K562 (cell line): ENCODE results near the gene HOXA10. TPM values are rescaled to one million over a fixed set of nuclear protein-coding genes. Genes with fewer than 3 reads are reported as not detected.

ENCODE experiments used
- ATAC-seq: fragments of 200-7000 bp; cut with Tn5 transposase; 3 replicates; pipeline ENCODE4 v1.9.1; 2020; ENCODE audit warnings: moderate library complexity
- BruUV-seq: library from RNA; stranded (reverse); fragments of 400-500 nt; replicated peaks from 2 replicates; lab custom pipeline; 2021; lab: Mats Ljungman, UMichigan
- CTCF ChIA-PET: fragments of 300-600 bp; formaldehyde crosslinking; extraction: SDS; loops from one replicate; lab custom pipeline; 2021; ENCODE audit warnings: low intra/inter-chr PET ratio; lab: Yijun Ruan, JAX
- POLR2A ChIA-PET: fragments of 300-600, 350-650 bp; sonication (Branson Sonifier 250); formaldehyde crosslinking; extraction: SDS; loops from one replicate; lab custom pipeline; 2021; ENCODE audit warnings: antibody characterized with exemption, inconsistent platforms; lab: Yijun Ruan, JAX
- DNase-seq, 4 experiments: peaks; one replicate each; pipeline versions ENCODE4 v3.0.0 to v3.0.0-alpha.2; 2011 to 2018; ENCODE audit warnings: low spot score in 3 of 4, mixed read lengths in 3 of 4; ENCODE audit errors: extremely low read depth in 1 of 4
- FAIRE-seq: peaks from 2 replicates; lab custom pipeline; 2011; peaks lifted over from hg19 to GRCh38; lab: Jason Lieb, UNC
- H2AFZ ChIP-seq: 2 replicates; pipeline ENCODE4 v1.6.0; 2011; ENCODE audit warnings: low read depth, low read length, control low read depth, inconsistent platforms
- H3K27ac ChIP-seq: fragments of 200-600 bp; 3 replicates; pipeline ENCODE4 v1.8.0; 2011; ENCODE audit warnings: low read depth, mild to moderate bottlenecking, control low read depth, inconsistent platforms, low read length, moderate library complexity, mixed read lengths; ENCODE audit errors: extremely low read depth
- H3K27me3 ChIP-seq, 2 experiments: fragments of 300-600 bp in 1 of 2; 2 replicates in 1 of 2; 3 replicates in 1 of 2; pipeline versions ENCODE4 v1.6.0 to v1.8.0; 2011; ENCODE audit warnings: inconsistent platforms in 2 of 2, low read length in 2 of 2, mild to moderate bottlenecking in 1 of 2, mixed read lengths in 1 of 2, moderate library complexity in 1 of 2; ENCODE audit not compliant: control insufficient read depth in 2 of 2, insufficient read depth in 2 of 2
- H3K36me3 ChIP-seq: fragments of 300-600 bp; 3 replicates; pipeline ENCODE4 v1.8.0; 2011; ENCODE audit warnings: mild to moderate bottlenecking, low read length, inconsistent platforms; ENCODE audit not compliant: control insufficient read depth, insufficient read depth
- H3K4me1 ChIP-seq, 2 experiments: fragments of 200-600 bp in 1 of 2; replicated peaks in 1 of 2; 2 replicates in 1 of 2; 3 replicates in 1 of 2; pipeline versions ENCODE4 v1.5.1 to v1.8.0; 2011; ENCODE audit warnings: inconsistent platforms in 2 of 2, low read length in 2 of 2, mild to moderate bottlenecking in 1 of 2, mixed read lengths in 1 of 2, moderate library complexity in 1 of 2; ENCODE audit not compliant: control insufficient read depth in 2 of 2, insufficient read depth in 2 of 2
- H3K4me2 ChIP-seq: 2 replicates; pipeline ENCODE4 v1.6.1; 2011; ENCODE audit warnings: low read length, control low read depth, inconsistent platforms, mixed read lengths; ENCODE audit not compliant: insufficient read depth
- H3K4me3 ChIP-seq: fragments of 200-600 bp; sonication (generic), shearing (Covaris generic); 2 replicates; pipeline ENCODE4 v1.5.1; 2016; ENCODE audit warnings: control low read depth, inconsistent platforms
- H3K79me2 ChIP-seq: fragments of 200-600 bp; 3 replicates; pipeline ENCODE4 v1.8.0; 2011; ENCODE audit warnings: low read length, inconsistent platforms; ENCODE audit not compliant: control insufficient read depth, insufficient read depth
- H3K9ac ChIP-seq, 2 experiments: 2 replicates each; pipeline versions ENCODE4 v1.6.0 to v1.6.1; 2011; ENCODE audit warnings: low read depth in 2 of 2, low read length in 2 of 2, control low read depth in 1 of 2, inconsistent platforms in 1 of 2, mild to moderate bottlenecking in 1 of 2, mixed read lengths in 1 of 2; ENCODE audit not compliant: insufficient read depth in 1 of 2
- H3K9me1 ChIP-seq: one replicate; pipeline ENCODE4 v1.6.0; 2011; ENCODE audit warnings: inconsistent platforms, mild to moderate bottlenecking, low read length, moderate library complexity; ENCODE audit not compliant: control insufficient read depth, insufficient read depth
- H3K9me3 ChIP-seq: replicated peaks from 2 replicates; pipeline ENCODE4 v1.5.1; 2011; ENCODE audit warnings: low read depth, low read length, inconsistent platforms; ENCODE audit not compliant: control insufficient read depth, insufficient read depth
- H4K20me1 ChIP-seq: replicated peaks from 2 replicates; pipeline ENCODE4 v1.6.1; 2011; ENCODE audit warnings: low read length, inconsistent platforms, mixed read lengths; ENCODE audit not compliant: control insufficient read depth, insufficient read depth
- EP400 ChIP-seq: fragments of 450-650 bp; IDR thresholded peaks from 2 replicates; pipeline ENCODE4 v1.6.1; 2017; ENCODE audit warnings: antibody characterized with exemption, mild to moderate bottlenecking, moderate library complexity
- ESRRA ChIP-seq: fragments of 450-650 bp; IDR thresholded peaks from 2 replicates; pipeline ENCODE4 v1.6.1; 2014; ENCODE audit warnings: low read depth, mild to moderate bottlenecking, moderate library complexity, borderline replicate concordance
- HNRNPL ChIP-seq: fragments of 200-400 bp; formaldehyde crosslinking; IDR thresholded peaks from 2 replicates; pipeline ENCODE4 v1.6.1; 2017; ENCODE audit warnings: low read depth, mild to moderate bottlenecking, low read length
- MXI1 ChIP-seq: IDR thresholded peaks from 2 replicates; pipeline ENCODE4 v1.6.1; 2011; ENCODE audit warnings: low read depth, mild to moderate bottlenecking, improper control_type of control experiment, low read length
- POLR2A ChIP-seq: fragments of 450-650 bp; conservative IDR thresholded peaks from 2 replicates; pipeline ENCODE4 v1.6.1; 2016
- SMARCB1 ChIP-seq: IDR thresholded peaks from 2 replicates; pipeline ENCODE4 v1.6.1; 2011; ENCODE audit warnings: improper control_type of control experiment, low read depth; ENCODE audit not compliant: insufficient read length
- ZBTB1 ChIP-seq: sonication (generic); formaldehyde crosslinking; IDR thresholded peaks from 2 replicates; pipeline ENCODE4 v1.8.1; 2023; ENCODE audit warnings: missing genetic modification reagents, low read depth, mild to moderate bottlenecking, borderline replicate concordance
- ZNF224 ChIP-seq: sonication (generic); formaldehyde crosslinking; IDR thresholded peaks from 2 replicates; pipeline ENCODE4 v1.8.0; 2022; ENCODE audit warnings: mild to moderate bottlenecking, missing genetic modification reagents
- ZNF449 ChIP-seq: fragments of 250-450 bp; sonication (Bioruptor Pico); IDR thresholded peaks from 2 replicates; pipeline ENCODE4 v1.8.0; 2022; ENCODE audit warnings: moderate library complexity, mild to moderate bottlenecking, inconsistent platforms
- ZNF717 ChIP-seq: fragments of 250-450 bp; sonication (Bioruptor Pico); IDR thresholded peaks from 2 replicates; pipeline ENCODE4 v1.5.0; 2021
- whole genome bisulfite sequencing: fragments of 100-300 bp; shearing (Covaris generic); methylation state at CpG from one replicate; pipeline ENCODE4 v1.1.6; 2016; ENCODE audit warnings: low coverage, mixed read lengths; ENCODE audit not compliant: insufficient coverage; ENCODE audit errors: missing lambda C conversion rate; 5-methylcytosine and 5-hydroxymethylcytosine counted together
- in situ Hi-C: fragments of 300-500 bp; cut with MboI; formaldehyde crosslinking; loops from 4 replicates; pipeline ENCODE4 v1.15.0; 2018; ENCODE audit warnings: inconsistent platforms, mixed read lengths
- intact Hi-C: fragments of 100-400 bp; cut with micrococcal nuclease; formaldehyde crosslinking; loops from 2 replicates; pipeline ENCODE4 v1.14.2; 2022
- polyA plus RNA-seq, 8 experiments: library from polyadenylated mRNA; depleted of rRNA in 4 of 8; stranded (reverse) in 5 of 8; unstranded in 3 of 8; fragments of >200 nt; fragmentation: Nextera tagmentation in 2 of 8; fragmentation: Illumina TruSeq in 1 of 8; extraction: Ambion mirVana in 2 of 8; extraction: Trizol in 1 of 8; gene quantifications; 2 replicates each; pipeline versions ENCODE4 v1.2.1 to v1.2.3, GENCODE V29; 2011 to 2014; ENCODE audit warnings: inconsistent platforms in 1 of 8, missing spikeins in 1 of 8
- total RNA-seq, 7 experiments: library from RNA; depleted of rRNA in 6 of 7; stranded (reverse); fragments of >200 nt in 6 of 7; fragmentation: Illumina TruSeq in 2 of 7; extraction: Trizol in 2 of 7; gene quantifications; 2 replicates each; pipeline versions ENCODE4 v1.2.1 to v1.2.3, GENCODE V29; 2011 to 2021; ENCODE audit warnings: low replicate concordance in 1 of 7

HOXA10 gene
- total and polyA plus RNA-seq, 9 of the 15 experiments (the other 6 are each of a cell fraction or from before 2014, with no cell fraction given) = not detected

- H3K27ac ChIP-seq = no peak overlapping the region
- no peaks in the 10 kb centered on the region for H3K36me3 ChIP-seq
- DNase-seq = no peak
- no peak overlapping the region for H3K9ac ChIP-seq
- 8% methylated on average over 4 of the region's 4 CpGs for WGBS
- H3K9me1 ChIP-seq = no peaks in the 10 kb centered on the region
- H3K9me3 ChIP-seq = no peaks in the 10 kb centered on the region
- no TSS peak for BruUV-seq
- H3K79me2 ChIP-seq = no peaks in the 10 kb centered on the region
- no peak overlapping the region for H3K4me2 ChIP-seq
- H2AFZ ChIP-seq = no peak overlapping the region
- no peak for ATAC-seq
- FAIRE-seq = no peak
- H3K4me3 ChIP-seq = no peak overlapping the region
- in situ Hi-C loops = loop anchor here (5.0 to 25.0 kb wide), 4 partner anchors 656 to 1281 kb away; no protein-coding TSS in a partner anchor
- intact Hi-C loops = no loop called here
- TF ChIP-seq SMARCB1 = no peak
- no peak for TF ChIP-seq HNRNPL
- no peak for TF ChIP-seq EP400
- no peak for TF ChIP-seq ZNF449 (CRISPR knock-in tag)
- TF ChIP-seq ZBTB1 (CRISPR knock-in tag) = no peak
- TF ChIP-seq ESRRA = no peak
- no peak for TF ChIP-seq ZNF717 (CRISPR knock-in tag)
- TF ChIP-seq POLR2A = no peak
- no peak for TF ChIP-seq ZNF224
- TF ChIP-seq MXI1 = no peak
- H3K27me3 ChIP-seq = peaks cover 35 to 79% of the 10 kb centered on the region in 2 experiments
- ChIA-PET CTCF (no interaction called here), POLR2A (no interaction called here)
- no peaks in the 10 kb centered on the region for H4K20me1 ChIP-seq
- H3K4me1 ChIP-seq = peaks cover 0 to 13% of the 10 kb centered on the region in 2 experiments; a peak in 2 of 5 replicates
Observed at GRCh38 chr7:27167916-27168264, 6.2 kb downstream of the HOXA10 start.
